ENCODE results near the gene PLAC1.

GRCh38 chrX:134658760-134659023 is 421 bp upstream of the PLAC1 start:
- TF ChIP-seq PKNOX1 (IDR thresholded peaks at IDR 0.05) (no peak), SUZ12 (IDR thresholded peaks at IDR 0.05) (no peak), SP1 (IDR thresholded peaks at IDR 0.05) (no peak), BHLHE40 (IDR thresholded peaks at IDR 0.05; ENCODE audit: borderline replicate concordance) (no peak)

Measured in HEK293T (cell line).